K562 (cell line): Measurements from ENCODE around the gene GLTPD2. TPM values are rescaled to one million over a fixed set of nuclear protein-coding genes. Genes with fewer than 3 reads are reported as not detected.

Experiments used
- ATAC-seq: fragments of 200-7000 bp; cut with Tn5 transposase; 3 replicates; pipeline ENCODE4 v1.9.1; 2020; ENCODE audit warnings: moderate library complexity
- BruUV-seq: library from RNA; stranded (reverse); fragments of 400-500 nt; replicated peaks from 2 replicates; lab custom pipeline; 2021; lab: Mats Ljungman, UMichigan
- CTCF ChIA-PET: fragments of 300-600 bp; formaldehyde crosslinking; extraction: SDS; loops from one replicate; lab custom pipeline; 2021; ENCODE audit warnings: low intra/inter-chr PET ratio; lab: Yijun Ruan, JAX
- POLR2A ChIA-PET: fragments of 300-600, 350-650 bp; sonication (Branson Sonifier 250); formaldehyde crosslinking; extraction: SDS; loops from one replicate; lab custom pipeline; 2021; ENCODE audit warnings: antibody characterized with exemption, inconsistent platforms; lab: Yijun Ruan, JAX
- DNase-seq, 4 experiments: peaks; one replicate each; pipeline versions ENCODE4 v3.0.0 to v3.0.0-alpha.2; 2011 to 2018; ENCODE audit warnings: low spot score in 3 of 4, mixed read lengths in 3 of 4; ENCODE audit errors: extremely low read depth in 1 of 4
- FAIRE-seq: peaks from 2 replicates; lab custom pipeline; 2011; peaks lifted over from hg19 to GRCh38; lab: Jason Lieb, UNC
- H2AFZ ChIP-seq: 2 replicates; pipeline ENCODE4 v1.6.0; 2011; ENCODE audit warnings: low read depth, low read length, control low read depth, inconsistent platforms
- H3K27ac ChIP-seq: fragments of 200-600 bp; 3 replicates; pipeline ENCODE4 v1.8.0; 2011; ENCODE audit warnings: low read depth, mild to moderate bottlenecking, control low read depth, inconsistent platforms, low read length, moderate library complexity, mixed read lengths; ENCODE audit errors: extremely low read depth
- H3K27me3 ChIP-seq, 2 experiments: fragments of 300-600 bp in 1 of 2; 2 replicates in 1 of 2; 3 replicates in 1 of 2; pipeline versions ENCODE4 v1.6.0 to v1.8.0; 2011; ENCODE audit warnings: inconsistent platforms in 2 of 2, low read length in 2 of 2, mild to moderate bottlenecking in 1 of 2, mixed read lengths in 1 of 2, moderate library complexity in 1 of 2; ENCODE audit not compliant: control insufficient read depth in 2 of 2, insufficient read depth in 2 of 2
- H3K36me3 ChIP-seq: fragments of 300-600 bp; 3 replicates; pipeline ENCODE4 v1.8.0; 2011; ENCODE audit warnings: mild to moderate bottlenecking, low read length, inconsistent platforms; ENCODE audit not compliant: control insufficient read depth, insufficient read depth
- H3K4me1 ChIP-seq, 2 experiments: fragments of 200-600 bp in 1 of 2; replicated peaks in 1 of 2; 2 replicates in 1 of 2; 3 replicates in 1 of 2; pipeline versions ENCODE4 v1.5.1 to v1.8.0; 2011; ENCODE audit warnings: inconsistent platforms in 2 of 2, low read length in 2 of 2, mild to moderate bottlenecking in 1 of 2, mixed read lengths in 1 of 2, moderate library complexity in 1 of 2; ENCODE audit not compliant: control insufficient read depth in 2 of 2, insufficient read depth in 2 of 2
- H3K4me2 ChIP-seq: 2 replicates; pipeline ENCODE4 v1.6.1; 2011; ENCODE audit warnings: low read length, control low read depth, inconsistent platforms, mixed read lengths; ENCODE audit not compliant: insufficient read depth
- H3K4me3 ChIP-seq: fragments of 200-600 bp; sonication (generic), shearing (Covaris generic); 2 replicates; pipeline ENCODE4 v1.5.1; 2016; ENCODE audit warnings: control low read depth, inconsistent platforms
- H3K79me2 ChIP-seq: fragments of 200-600 bp; 3 replicates; pipeline ENCODE4 v1.8.0; 2011; ENCODE audit warnings: low read length, inconsistent platforms; ENCODE audit not compliant: control insufficient read depth, insufficient read depth
- H3K9ac ChIP-seq, 2 experiments: 2 replicates each; pipeline versions ENCODE4 v1.6.0 to v1.6.1; 2011; ENCODE audit warnings: low read depth in 2 of 2, low read length in 2 of 2, control low read depth in 1 of 2, inconsistent platforms in 1 of 2, mild to moderate bottlenecking in 1 of 2, mixed read lengths in 1 of 2; ENCODE audit not compliant: insufficient read depth in 1 of 2
- H3K9me1 ChIP-seq: one replicate; pipeline ENCODE4 v1.6.0; 2011; ENCODE audit warnings: inconsistent platforms, mild to moderate bottlenecking, low read length, moderate library complexity; ENCODE audit not compliant: control insufficient read depth, insufficient read depth
- H3K9me3 ChIP-seq: replicated peaks from 2 replicates; pipeline ENCODE4 v1.5.1; 2011; ENCODE audit warnings: low read depth, low read length, inconsistent platforms; ENCODE audit not compliant: control insufficient read depth, insufficient read depth
- H4K20me1 ChIP-seq: replicated peaks from 2 replicates; pipeline ENCODE4 v1.6.1; 2011; ENCODE audit warnings: low read length, inconsistent platforms, mixed read lengths; ENCODE audit not compliant: control insufficient read depth, insufficient read depth
- FOXJ3 ChIP-seq: sonication (generic); formaldehyde crosslinking; IDR thresholded peaks from 2 replicates; pipeline ENCODE4 v1.4.0; 2020; ENCODE audit warnings: mild to moderate bottlenecking, missing genetic modification reagents
- NR2C1 ChIP-seq, 2 experiments: fragments of 450-650 bp; IDR thresholded peaks; 2 replicates each; pipeline ENCODE4 v1.6.1; 2017; ENCODE audit warnings: mild to moderate bottlenecking in 2 of 2, antibody characterized with exemption in 1 of 2, inconsistent platforms in 1 of 2, missing compliant biosample characterization in 1 of 2, missing genetic modification characterization in 1 of 2
- ZBED1 ChIP-seq: IDR thresholded peaks from 2 replicates; pipeline ENCODE4 v1.6.1; 2014
- ZNF551 ChIP-seq: fragments of 250-450 bp; sonication (Bioruptor Pico); IDR thresholded peaks from 2 replicates; pipeline ENCODE4 v1.5.0; 2021; ENCODE audit warnings: mild to moderate bottlenecking, moderate library complexity
- WGBS: fragments of 100-300 bp; shearing (Covaris generic); methylation state at CpG from one replicate; pipeline ENCODE4 v1.1.6; 2016; ENCODE audit warnings: low coverage, mixed read lengths; ENCODE audit not compliant: insufficient coverage; ENCODE audit errors: missing lambda C conversion rate; 5-methylcytosine and 5-hydroxymethylcytosine counted together
- in situ Hi-C: fragments of 300-500 bp; cut with MboI; formaldehyde crosslinking; loops from 4 replicates; pipeline ENCODE4 v1.15.0; 2018; ENCODE audit warnings: inconsistent platforms, mixed read lengths
- intact Hi-C: fragments of 100-400 bp; cut with micrococcal nuclease; formaldehyde crosslinking; loops from 2 replicates; pipeline ENCODE4 v1.14.2; 2022
- polyA plus RNA-seq, 8 experiments: library from polyadenylated mRNA; depleted of rRNA in 4 of 8; stranded (reverse) in 5 of 8; unstranded in 3 of 8; fragments of >200 nt; fragmentation: Nextera tagmentation in 2 of 8; fragmentation: Illumina TruSeq in 1 of 8; extraction: Ambion mirVana in 2 of 8; extraction: Trizol in 1 of 8; gene quantifications; 2 replicates each; pipeline versions ENCODE4 v1.2.1 to v1.2.3, GENCODE V29; 2011 to 2014; ENCODE audit warnings: inconsistent platforms in 1 of 8, missing spikeins in 1 of 8
- total RNA-seq, 7 experiments: library from RNA; depleted of rRNA in 6 of 7; stranded (reverse); fragments of >200 nt in 6 of 7; fragmentation: Illumina TruSeq in 2 of 7; extraction: Trizol in 2 of 7; gene quantifications; 2 replicates each; pipeline versions ENCODE4 v1.2.1 to v1.2.3, GENCODE V29; 2011 to 2021; ENCODE audit warnings: low replicate concordance in 1 of 7
- TF ChIP-seq, protein P1 (sequence below): fragments of 450-650 bp; formaldehyde crosslinking; IDR thresholded peaks from 2 replicates; pipeline ENCODE4 v1.4.0; 2022; ENCODE audit warnings: missing genetic modification characterization
- TF ChIP-seq, protein P2 (sequence below): sonication (generic); formaldehyde crosslinking; IDR thresholded peaks from 2 replicates; pipeline ENCODE4 v1.8.1; 2023; ENCODE audit warnings: mild to moderate bottlenecking, missing genetic modification reagents

Gene GLTPD2
- total and polyA plus RNA-seq, 9 of the 15 experiments (the other 6 are each of a cell fraction or from before 2014, with no cell fraction given) = not detected

- no peak for TF ChIP-seq ZBED1
- no peak for TF ChIP-seq FOXJ3 (CRISPR knock-in tag)
Observed at GRCh38 chr17:4742133-4742532, 46.6 kb upstream of the GLTPD2 start (continued).

- no peak overlapping the region for H3K4me2 ChIP-seq
- no peaks in the 10 kb centered on the region for H3K9me1 ChIP-seq
- ATAC-seq (no peak), FAIRE-seq (no peak), DNase-seq (no peak)
- in situ Hi-C loops (no loop called here), intact Hi-C loops (no loop called here)
- H3K27ac ChIP-seq = no peak overlapping the region
- no peaks in the 10 kb centered on the region for H3K79me2 ChIP-seq
- H3K4me3 ChIP-seq = no peak overlapping the region
- POLR2A ChIA-PET = interaction anchor here (0.5 kb wide), 1 partner anchor 47 kb away, joined by 5 read pairs; no protein-coding TSS in a partner anchor
- no peaks in the 10 kb centered on the region for H4K20me1 ChIP-seq
- H2AFZ ChIP-seq = no peak overlapping the region
- peaks cover 0 to 25% of the 10 kb centered on the region in 2 experiments; a peak in 2 of 5 replicates for H3K4me1 ChIP-seq
- peaks cover 15 to 49% of the 10 kb centered on the region in 2 experiments for H3K27me3 ChIP-seq
- H3K9me3 ChIP-seq = no peaks in the 10 kb centered on the region
- no peak overlapping the region for H3K9ac ChIP-seq
- TF ChIP-seq, protein P1, sequence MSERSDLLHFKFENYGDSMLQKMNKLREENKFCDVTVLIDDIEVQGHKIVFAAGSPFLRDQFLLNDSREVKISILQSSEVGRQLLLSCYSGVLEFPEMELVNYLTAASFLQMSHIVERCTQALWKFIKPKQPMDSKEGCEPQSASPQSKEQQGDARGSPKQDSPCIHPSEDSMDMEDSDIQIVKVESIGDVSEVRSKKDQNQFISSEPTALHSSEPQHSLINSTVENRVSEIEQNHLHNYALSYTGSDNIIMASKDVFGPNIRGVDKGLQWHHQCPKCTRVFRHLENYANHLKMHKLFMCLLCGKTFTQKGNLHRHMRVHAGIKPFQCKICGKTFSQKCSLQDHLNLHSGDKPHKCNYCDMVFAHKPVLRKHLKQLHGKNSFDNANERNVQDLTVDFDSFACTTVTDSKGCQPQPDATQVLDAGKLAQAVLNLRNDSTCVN (CRISPR knock-in tag) = no peak
- no peak for TF ChIP-seq NR2C1 (IDR thresholded peaks at IDR 0.05)
- TF ChIP-seq NR2C1 (tag; IDR thresholded peaks at IDR 0.05) = no peak
- TF ChIP-seq ZNF551 (CRISPR knock-in tag) = no peak
- TF ChIP-seq, protein P2, sequence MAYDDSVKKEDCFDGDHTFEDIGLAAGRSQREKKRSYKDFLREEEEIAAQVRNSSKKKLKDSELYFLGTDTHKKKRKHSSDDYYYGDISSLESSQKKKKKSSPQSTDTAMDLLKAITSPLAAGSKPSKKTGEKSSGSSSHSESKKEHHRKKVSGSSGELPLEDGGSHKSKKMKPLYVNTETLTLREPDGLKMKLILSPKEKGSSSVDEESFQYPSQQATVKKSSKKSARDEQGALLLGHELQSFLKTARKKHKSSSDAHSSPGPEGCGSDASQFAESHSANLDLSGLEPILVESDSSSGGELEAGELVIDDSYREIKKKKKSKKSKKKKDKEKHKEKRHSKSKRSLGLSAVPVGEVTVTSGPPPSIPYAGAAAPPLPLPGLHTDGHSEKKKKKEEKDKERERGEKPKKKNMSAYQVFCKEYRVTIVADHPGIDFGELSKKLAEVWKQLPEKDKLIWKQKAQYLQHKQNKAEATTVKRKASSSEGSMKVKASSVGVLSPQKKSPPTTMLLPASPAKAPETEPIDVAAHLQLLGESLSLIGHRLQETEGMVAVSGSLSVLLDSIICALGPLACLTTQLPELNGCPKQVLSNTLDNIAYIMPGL = no peak
- 45% methylated on average over 10 of the region's 10 CpGs for WGBS
- no TSS peak for BruUV-seq
- CTCF ChIA-PET = no interaction called here
- H3K36me3 ChIP-seq = no peaks in the 10 kb centered on the region
Observed at GRCh38 chr17:4742629-4743028, 46.1 kb upstream of the GLTPD2 start.
